HCT116 (cell line): ENCODE results near the gene FANK1. TPM values are rescaled to one million over a fixed set of nuclear protein-coding genes. Genes with fewer than 3 reads are reported as not detected.

Source experiments
- ATAC-seq: fragments of 200-7000 bp; cut with Tn5 transposase; 2 replicates; pipeline ENCODE4 v1.9.1; 2020; ENCODE audit warnings: mild to moderate bottlenecking, moderate library complexity
- BruUV-seq: library from RNA; stranded (reverse); fragments of 400-500 nt; replicated peaks from 2 replicates; lab custom pipeline; 2021; lab: Mats Ljungman, UMichigan
- CTCF ChIA-PET: fragments of 300-600 bp; sonication (Branson Sonifier 250); formaldehyde crosslinking; loops from one replicate; lab custom pipeline; 2021; ENCODE audit warnings: antibody characterized with exemption; lab: Charles Lee
- POLR2A ChIA-PET: fragments of 300-600, 350-600 bp; sonication (Branson Sonifier 250); formaldehyde crosslinking; loops from one replicate; lab custom pipeline; 2021; ENCODE audit warnings: antibody characterized with exemption; lab: Charles Lee
- RAD21 ChIA-PET, 2 experiments: fragments of 300-600 bp; sonication (Branson Sonifier 250); formaldehyde crosslinking; loops; one replicate each; lab custom pipeline; 2023; ENCODE audit warnings: low total read pairs in 2 of 2; ENCODE audit not compliant: uncharacterized antibody in 2 of 2, unreplicated experiment in 2 of 2, low non-redundant PET in 1 of 2; lab: Charles Lee
- DNase-seq: peaks from one replicate; pipeline ENCODE4 v3.0.0-alpha.2; 2010; ENCODE audit warnings: low read depth, low spot score
- H2AFZ ChIP-seq: fragments of 200-600 bp; shearing (Covaris generic), sonication (generic); 2 replicates; pipeline ENCODE4 v1.6.1; 2017; ENCODE audit warnings: low read depth, mixed run types, mixed read lengths, antibody characterized with exemption, low read length; ENCODE audit not compliant: poor library complexity, severe bottlenecking
- H3K27ac ChIP-seq: 2 replicates; pipeline ENCODE4 v1.5.1; 2012; ENCODE audit warnings: low read depth, low read length
- H3K27me3 ChIP-seq: fragments of 200-600 bp; sonication (generic); 2 replicates; pipeline ENCODE4 v1.6.1; 2016; ENCODE audit warnings: mixed run types, low read length, mixed read lengths; ENCODE audit not compliant: insufficient read depth
- H3K36me3 ChIP-seq, 2 experiments: fragments of 200-500 bp in 1 of 2; fragments of 200-600 bp in 1 of 2; sonication (Bioruptor generic) in 1 of 2; sonication (generic) in 1 of 2; 2 replicates each; pipeline versions ENCODE4 v1.5.1 to v1.6.1; 2014 to 2016; ENCODE audit warnings: low read length in 2 of 2, inconsistent platforms in 1 of 2, mixed read lengths in 1 of 2, mixed run types in 1 of 2; ENCODE audit not compliant: insufficient read depth in 2 of 2, control insufficient read depth in 1 of 2
- H3K4me1 ChIP-seq, 2 experiments: fragments of 200-600 bp in 1 of 2; sonication (generic) in 1 of 2; 2 replicates each; pipeline versions ENCODE4 v1.5.1 to v1.6.1; 2012 to 2017; ENCODE audit warnings: low read length in 2 of 2, inconsistent platforms in 1 of 2, mild to moderate bottlenecking in 1 of 2, mixed read lengths in 1 of 2, mixed run types in 1 of 2, moderate library complexity in 1 of 2; ENCODE audit not compliant: insufficient read depth in 2 of 2, control insufficient read depth in 1 of 2
- H3K4me2 ChIP-seq: fragments of 200-600 bp; sonication (generic); 2 replicates; pipeline ENCODE4 v1.6.1; 2017; ENCODE audit warnings: mixed run types, low read length, mixed read lengths
- H3K4me3 ChIP-seq, 2 experiments: fragments of 200-600 bp in 1 of 2; sonication (generic) in 1 of 2; replicated peaks in 1 of 2; 2 replicates each; pipeline ENCODE4 v1.5.1; 2011 to 2016; ENCODE audit warnings: low read length in 2 of 2, control low read depth in 1 of 2, low read depth in 1 of 2, mild to moderate bottlenecking in 1 of 2, mixed read lengths in 1 of 2, mixed run types in 1 of 2
- H3K79me2 ChIP-seq: fragments of 200-600 bp; sonication (generic); 2 replicates; pipeline ENCODE4 v1.6.1; 2017; ENCODE audit warnings: mild to moderate bottlenecking, mixed run types, low read length, moderate library complexity, mixed read lengths; ENCODE audit not compliant: insufficient read depth
- H3K9ac ChIP-seq: fragments of 200-600 bp; sonication (generic); 2 replicates; pipeline ENCODE4 v1.6.1; 2016; ENCODE audit warnings: low read length, mixed read lengths
- H3K9me2 ChIP-seq: fragments of 200-600 bp; sonication (generic), shearing (Covaris generic); 2 replicates; pipeline ENCODE4 v1.6.1; 2017; ENCODE audit warnings: mixed run types, mild to moderate bottlenecking, moderate library complexity; ENCODE audit not compliant: insufficient read depth
- H3K9me3 ChIP-seq, 2 experiments: fragments of 200-500 bp in 1 of 2; fragments of 200-600 bp in 1 of 2; sonication (Bioruptor generic) in 1 of 2; sonication (generic) in 1 of 2; 2 replicates each; pipeline ENCODE4 v1.6.1; 2014 to 2017; ENCODE audit warnings: low read length in 2 of 2, mixed read lengths in 2 of 2, inconsistent platforms in 1 of 2, low read depth in 1 of 2, mild to moderate bottlenecking in 1 of 2, mixed run types in 1 of 2, moderate library complexity in 1 of 2; ENCODE audit not compliant: control insufficient read depth in 1 of 2, insufficient read depth in 1 of 2
- H4K20me1 ChIP-seq: fragments of 200-600 bp; sonication (generic), shearing (Covaris generic); 2 replicates; pipeline ENCODE4 v1.6.1; 2017; ENCODE audit warnings: mixed run types, mild to moderate bottlenecking, moderate library complexity; ENCODE audit not compliant: insufficient read depth
- CBX3 ChIP-seq: IDR thresholded peaks from 2 replicates; pipeline ENCODE4 v1.6.1; 2012; ENCODE audit warnings: low read depth
- CEBPB ChIP-seq: IDR thresholded peaks from 2 replicates; pipeline ENCODE4 v1.6.1; 2012; ENCODE audit warnings: low read depth
- EGR1 ChIP-seq: IDR thresholded peaks from 2 replicates; pipeline ENCODE4 v1.6.1; 2012; ENCODE audit warnings: low read depth
- EZH2 ChIP-seq: fragments of 200-600 bp; sonication (generic); IDR thresholded peaks from 2 replicates; pipeline ENCODE4 v1.6.1; 2017; ENCODE audit warnings: antibody characterized with exemption, mixed run types
- RAD21 ChIP-seq: IDR thresholded peaks from 2 replicates; pipeline ENCODE4 v1.6.1; 2012; ENCODE audit warnings: low read depth, mild to moderate bottlenecking
- SIN3A ChIP-seq: IDR thresholded peaks from 2 replicates; pipeline ENCODE4 v1.6.1; 2012; ENCODE audit warnings: low read depth
- SRF ChIP-seq: IDR thresholded peaks from 2 replicates; pipeline ENCODE4 v1.6.1; 2012; ENCODE audit warnings: low read depth
- YY1 ChIP-seq: IDR thresholded peaks from 2 replicates; pipeline ENCODE4 v1.6.1; 2011; ENCODE audit warnings: low read length, low read depth, moderate library complexity, mild to moderate bottlenecking; ENCODE audit not compliant: insufficient replicate concordance; ENCODE audit errors: extremely low read depth
- ZFX ChIP-seq: fragments of 450-650 bp; IDR thresholded peaks from 2 replicates; pipeline ENCODE4 v1.6.1; 2017
- intact Hi-C: fragments of 100-400 bp; cut with micrococcal nuclease; formaldehyde crosslinking; loops from 2 replicates; pipeline ENCODE4 v1.10.0; 2022
- total RNA-seq: library from RNA; stranded (reverse); gene quantifications from one replicate; pipeline ENCODE4 v1.2.1, GENCODE V29; 2021; ENCODE audit not compliant: unreplicated experiment
- TF ChIP-seq, protein P1 (sequence below): IDR thresholded peaks from 2 replicates; pipeline ENCODE4 v1.6.1; 2012
- TF ChIP-seq, protein P2 (sequence below): IDR thresholded peaks from 2 replicates; pipeline ENCODE4 v1.6.1; 2012; ENCODE audit warnings: low read depth
- TF ChIP-seq, protein P3 (sequence below), 3 experiments: fragments of 200-600 bp in 1 of 3; sonication (generic) in 1 of 3; IDR thresholded peaks in 2 of 3; conservative IDR thresholded peaks in 1 of 3; 2 replicates each; pipeline ENCODE4 v1.5.1; 2012 to 2017; ENCODE audit warnings: low read depth in 2 of 3, low read length in 2 of 3, antibody characterized with exemption in 1 of 3, borderline replicate concordance in 1 of 3, control low read depth in 1 of 3, mild to moderate bottlenecking in 1 of 3, mixed read lengths in 1 of 3, mixed run types in 1 of 3, moderate library complexity in 1 of 3; ENCODE audit not compliant: insufficient read depth in 1 of 3

FANK1 gene
- total RNA-seq, 1 experiment from 2014 or later, result 5.4 TPM

DNA sequence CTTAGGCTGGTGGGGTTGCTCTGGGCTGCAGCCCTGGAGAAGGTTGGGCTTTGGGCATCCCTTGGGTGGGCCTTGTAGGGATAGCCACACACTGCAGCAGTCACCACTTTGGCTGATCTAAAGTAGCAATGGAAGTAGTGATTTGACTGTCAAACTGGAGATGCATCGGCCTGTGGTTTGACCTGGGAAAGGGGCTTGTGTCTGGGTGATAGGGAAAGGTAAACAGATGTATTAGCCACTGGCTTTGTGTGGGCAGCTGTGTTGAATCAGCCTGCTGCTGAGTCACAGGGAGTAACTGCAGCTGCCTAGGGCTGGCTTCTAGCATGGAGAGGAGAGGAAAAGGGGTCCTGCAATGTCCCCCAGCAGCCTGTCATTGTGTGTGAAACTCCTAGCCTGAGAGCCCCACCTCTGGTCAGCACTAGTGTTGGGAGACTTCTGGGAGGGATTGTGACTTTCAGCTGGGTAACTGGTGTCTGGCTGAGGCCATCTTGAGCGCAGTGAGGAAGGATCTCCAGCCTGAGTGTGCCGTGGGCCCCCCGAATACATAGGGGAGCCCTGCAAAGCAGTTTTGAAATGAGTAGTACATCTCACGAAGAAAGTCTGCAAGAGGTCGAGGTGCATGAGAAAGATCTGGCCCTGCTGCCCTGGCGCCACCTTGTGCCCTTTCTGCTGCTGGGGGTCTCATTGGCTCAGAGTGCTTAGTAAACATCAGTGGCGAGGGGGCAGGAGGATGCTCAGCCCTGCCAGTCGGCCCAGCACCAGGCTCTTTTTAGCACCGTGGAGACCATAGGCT is 117.3 kb downstream of the FANK1 start:
- no TSS peak for BruUV-seq
- Histone ChIP-seq H2AFZ (no peak overlapping the region), H3K4me3 (no peak overlapping the region), H3K9me2 (no peaks in the 10 kb centered on the region), H3K4me1 (peaks cover 0 to 5% of the 10 kb centered on the region in 2 experiments; a peak in 1 of 4 replicates), H3K27me3 (no peaks in the 10 kb centered on the region), H3K36me3 (no peaks in the 10 kb centered on the region), H3K9me3 (no peaks in the 10 kb centered on the region), H3K4me2 (no peak overlapping the region), H3K27ac (no peak overlapping the region), H3K9ac (no peak overlapping the region), H3K79me2 (no peaks in the 10 kb centered on the region), H4K20me1 (no peaks in the 10 kb centered on the region)
- peak; percentile 64 for ATAC-seq
- DNase-seq, result no peak
- CTCF ChIA-PET, result interaction anchor here (1.1 to 1.5 kb wide), 2 partner anchors 8 to 79 kb away, joined by 3 to 4 read pairs; no protein-coding TSS in a partner anchor
- no peak for TF ChIP-seq ZFX
- TF ChIP-seq, protein P1, sequence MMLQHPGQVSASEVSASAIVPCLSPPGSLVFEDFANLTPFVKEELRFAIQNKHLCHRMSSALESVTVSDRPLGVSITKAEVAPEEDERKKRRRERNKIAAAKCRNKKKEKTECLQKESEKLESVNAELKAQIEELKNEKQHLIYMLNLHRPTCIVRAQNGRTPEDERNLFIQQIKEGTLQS, result no peak
- peak; percentile 56 for TF ChIP-seq RAD21
- no peak for TF ChIP-seq YY1
- TF ChIP-seq EZH2, result no peak
- TF ChIP-seq CBX3, result no peak
- TF ChIP-seq SRF, result no peak
- TF ChIP-seq EGR1, result no peak
- no peak for TF ChIP-seq CEBPB
- TF ChIP-seq, protein P2, sequence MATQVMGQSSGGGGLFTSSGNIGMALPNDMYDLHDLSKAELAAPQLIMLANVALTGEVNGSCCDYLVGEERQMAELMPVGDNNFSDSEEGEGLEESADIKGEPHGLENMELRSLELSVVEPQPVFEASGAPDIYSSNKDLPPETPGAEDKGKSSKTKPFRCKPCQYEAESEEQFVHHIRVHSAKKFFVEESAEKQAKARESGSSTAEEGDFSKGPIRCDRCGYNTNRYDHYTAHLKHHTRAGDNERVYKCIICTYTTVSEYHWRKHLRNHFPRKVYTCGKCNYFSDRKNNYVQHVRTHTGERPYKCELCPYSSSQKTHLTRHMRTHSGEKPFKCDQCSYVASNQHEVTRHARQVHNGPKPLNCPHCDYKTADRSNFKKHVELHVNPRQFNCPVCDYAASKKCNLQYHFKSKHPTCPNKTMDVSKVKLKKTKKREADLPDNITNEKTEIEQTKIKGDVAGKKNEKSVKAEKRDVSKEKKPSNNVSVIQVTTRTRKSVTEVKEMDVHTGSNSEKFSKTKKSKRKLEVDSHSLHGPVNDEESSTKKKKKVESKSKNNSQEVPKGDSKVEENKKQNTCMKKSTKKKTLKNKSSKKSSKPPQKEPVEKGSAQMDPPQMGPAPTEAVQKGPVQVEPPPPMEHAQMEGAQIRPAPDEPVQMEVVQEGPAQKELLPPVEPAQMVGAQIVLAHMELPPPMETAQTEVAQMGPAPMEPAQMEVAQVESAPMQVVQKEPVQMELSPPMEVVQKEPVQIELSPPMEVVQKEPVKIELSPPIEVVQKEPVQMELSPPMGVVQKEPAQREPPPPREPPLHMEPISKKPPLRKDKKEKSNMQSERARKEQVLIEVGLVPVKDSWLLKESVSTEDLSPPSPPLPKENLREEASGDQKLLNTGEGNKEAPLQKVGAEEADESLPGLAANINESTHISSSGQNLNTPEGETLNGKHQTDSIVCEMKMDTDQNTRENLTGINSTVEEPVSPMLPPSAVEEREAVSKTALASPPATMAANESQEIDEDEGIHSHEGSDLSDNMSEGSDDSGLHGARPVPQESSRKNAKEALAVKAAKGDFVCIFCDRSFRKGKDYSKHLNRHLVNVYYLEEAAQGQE, result no peak
- TF ChIP-seq, protein P3, sequence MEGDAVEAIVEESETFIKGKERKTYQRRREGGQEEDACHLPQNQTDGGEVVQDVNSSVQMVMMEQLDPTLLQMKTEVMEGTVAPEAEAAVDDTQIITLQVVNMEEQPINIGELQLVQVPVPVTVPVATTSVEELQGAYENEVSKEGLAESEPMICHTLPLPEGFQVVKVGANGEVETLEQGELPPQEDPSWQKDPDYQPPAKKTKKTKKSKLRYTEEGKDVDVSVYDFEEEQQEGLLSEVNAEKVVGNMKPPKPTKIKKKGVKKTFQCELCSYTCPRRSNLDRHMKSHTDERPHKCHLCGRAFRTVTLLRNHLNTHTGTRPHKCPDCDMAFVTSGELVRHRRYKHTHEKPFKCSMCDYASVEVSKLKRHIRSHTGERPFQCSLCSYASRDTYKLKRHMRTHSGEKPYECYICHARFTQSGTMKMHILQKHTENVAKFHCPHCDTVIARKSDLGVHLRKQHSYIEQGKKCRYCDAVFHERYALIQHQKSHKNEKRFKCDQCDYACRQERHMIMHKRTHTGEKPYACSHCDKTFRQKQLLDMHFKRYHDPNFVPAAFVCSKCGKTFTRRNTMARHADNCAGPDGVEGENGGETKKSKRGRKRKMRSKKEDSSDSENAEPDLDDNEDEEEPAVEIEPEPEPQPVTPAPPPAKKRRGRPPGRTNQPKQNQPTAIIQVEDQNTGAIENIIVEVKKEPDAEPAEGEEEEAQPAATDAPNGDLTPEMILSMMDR (IDR thresholded peaks at IDR 0.05 in 2 of 3, conservative IDR thresholded peaks at IDR 0.05 in 1 of 3; ENCODE audit: borderline replicate concordance in 1 of 3, insufficient read depth in 1 of 3, low read depth in 2 of 3, low read length in 2 of 3), result peak; percentile 12 to 28 (median 18); a peak in 2 of 6 replicates
- TF ChIP-seq SIN3A, result no peak
- RAD21 ChIA-PET, result no interaction called here
- intact Hi-C loops, result no loop called here
- POLR2A ChIA-PET, result no interaction called here
